ENCODE data around the gene DOC2A. TPM values are rescaled to one million over a fixed set of nuclear protein-coding genes. Genes with fewer than 3 reads are reported as not detected.
A peak's percentile ranks its signal among the peaks of the same experiment; 100 is the strongest.

The DOC2A gene
- total and polyA plus RNA-seq, 2 experiments from 2014 or later, result 9.8 to 10.0 TPM

DNA sequence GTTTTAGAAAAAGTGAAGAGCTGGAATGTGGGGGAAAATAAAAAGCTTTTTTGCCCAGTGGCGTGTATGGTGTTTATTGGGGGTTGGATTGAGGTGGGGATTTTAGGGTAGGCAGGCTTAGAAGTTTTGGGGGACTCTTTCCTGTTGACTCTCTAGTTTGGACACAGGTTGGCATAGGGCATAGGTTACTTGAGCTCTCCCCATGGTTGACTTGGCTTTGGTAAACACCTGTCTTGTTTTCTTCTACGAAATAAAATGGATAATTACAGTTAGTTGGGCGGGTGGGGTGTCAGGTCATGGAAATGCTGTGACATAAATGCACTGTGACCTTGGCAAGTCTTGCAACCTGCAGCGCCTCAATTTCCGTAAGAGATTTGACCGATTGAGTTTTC is 37.8 kb downstream of the DOC2A start:
- no peak for DNase-seq (ENCODE audit: low spot score)
- Mint-ChIP-seq H3K9me3 (peaks cover 21% of the 10 kb centered on the region), H3K4me3 (peak overlapping the region; percentile 53; the same call in 1 of the 3 replicates), H3K27me3 (ENCODE audit: insufficient read depth, low read depth, poor library complexity) (peaks cover 18% of the 10 kb centered on the region), H3K4me1 (peaks cover 29% of the 10 kb centered on the region), H3K36me3 (ENCODE audit: low read depth) (peaks cover 41% of the 10 kb centered on the region), H3K27ac (no peak overlapping the region)
- H3F3A ChIP-seq (replicated peaks; ENCODE audit: low read depth), result peaks cover 23% of the 10 kb centered on the region; the same call in 1 of the 2 replicates
- H3K4me3 ChIP-seq, result no peak overlapping the region
- peaks cover 16% of the 10 kb centered on the region for H3K27me3 ChIP-seq (ENCODE audit: insufficient read depth)
- no peak for ATAC-seq
- peaks cover 14% of the 10 kb centered on the region for H3K36me3 ChIP-seq (ENCODE audit: insufficient read depth)
- H3K27ac ChIP-seq (ENCODE audit: low read depth), result no peak overlapping the region
- H3K4me1 ChIP-seq (ENCODE audit: insufficient read depth), result peaks cover 27% of the 10 kb centered on the region
- no peak overlapping the region for H2AFZ ChIP-seq
- H3K4me2 ChIP-seq, result no peak overlapping the region
- peaks cover 37% of the 10 kb centered on the region for H3K79me2 ChIP-seq (replicated peaks; ENCODE audit: insufficient read depth)
- TF ChIP-seq STAT1 (IDR thresholded peaks at IDR 0.05; ENCODE audit: unreplicated experiment) (no peak), EZH2phosphoT487 (IDR thresholded peaks at IDR 0.05; ENCODE audit: unreplicated experiment) (no peak), POLR2AphosphoS5 (IDR thresholded peaks at IDR 0.05; ENCODE audit: low read depth) (no peak), JUNB (IDR thresholded peaks at IDR 0.05; ENCODE audit: unreplicated experiment) (no peak), CREB1 (CRISPR knock-in tag; IDR thresholded peaks at IDR 0.05; ENCODE audit: low read depth) (no peak), ZNF331 (CRISPR knock-in tag; IDR thresholded peaks at IDR 0.05; ENCODE audit: low read depth) (no peak), EZH2 (IDR thresholded peaks at IDR 0.05; ENCODE audit: low read depth, unreplicated experiment) (no peak), ZNF114 (CRISPR knock-in tag; IDR thresholded peaks at IDR 0.05) (no peak), NANOG (IDR thresholded peaks at IDR 0.05; ENCODE audit: borderline replicate concordance) (no peak)
- TF ChIP-seq, protein P1, sequence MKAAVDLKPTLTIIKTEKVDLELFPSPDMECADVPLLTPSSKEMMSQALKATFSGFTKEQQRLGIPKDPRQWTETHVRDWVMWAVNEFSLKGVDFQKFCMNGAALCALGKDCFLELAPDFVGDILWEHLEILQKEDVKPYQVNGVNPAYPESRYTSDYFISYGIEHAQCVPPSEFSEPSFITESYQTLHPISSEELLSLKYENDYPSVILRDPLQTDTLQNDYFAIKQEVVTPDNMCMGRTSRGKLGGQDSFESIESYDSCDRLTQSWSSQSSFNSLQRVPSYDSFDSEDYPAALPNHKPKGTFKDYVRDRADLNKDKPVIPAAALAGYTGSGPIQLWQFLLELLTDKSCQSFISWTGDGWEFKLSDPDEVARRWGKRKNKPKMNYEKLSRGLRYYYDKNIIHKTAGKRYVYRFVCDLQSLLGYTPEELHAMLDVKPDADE (IDR thresholded peaks at IDR 0.05), result no peak
- TF ChIP-seq, protein P2, sequence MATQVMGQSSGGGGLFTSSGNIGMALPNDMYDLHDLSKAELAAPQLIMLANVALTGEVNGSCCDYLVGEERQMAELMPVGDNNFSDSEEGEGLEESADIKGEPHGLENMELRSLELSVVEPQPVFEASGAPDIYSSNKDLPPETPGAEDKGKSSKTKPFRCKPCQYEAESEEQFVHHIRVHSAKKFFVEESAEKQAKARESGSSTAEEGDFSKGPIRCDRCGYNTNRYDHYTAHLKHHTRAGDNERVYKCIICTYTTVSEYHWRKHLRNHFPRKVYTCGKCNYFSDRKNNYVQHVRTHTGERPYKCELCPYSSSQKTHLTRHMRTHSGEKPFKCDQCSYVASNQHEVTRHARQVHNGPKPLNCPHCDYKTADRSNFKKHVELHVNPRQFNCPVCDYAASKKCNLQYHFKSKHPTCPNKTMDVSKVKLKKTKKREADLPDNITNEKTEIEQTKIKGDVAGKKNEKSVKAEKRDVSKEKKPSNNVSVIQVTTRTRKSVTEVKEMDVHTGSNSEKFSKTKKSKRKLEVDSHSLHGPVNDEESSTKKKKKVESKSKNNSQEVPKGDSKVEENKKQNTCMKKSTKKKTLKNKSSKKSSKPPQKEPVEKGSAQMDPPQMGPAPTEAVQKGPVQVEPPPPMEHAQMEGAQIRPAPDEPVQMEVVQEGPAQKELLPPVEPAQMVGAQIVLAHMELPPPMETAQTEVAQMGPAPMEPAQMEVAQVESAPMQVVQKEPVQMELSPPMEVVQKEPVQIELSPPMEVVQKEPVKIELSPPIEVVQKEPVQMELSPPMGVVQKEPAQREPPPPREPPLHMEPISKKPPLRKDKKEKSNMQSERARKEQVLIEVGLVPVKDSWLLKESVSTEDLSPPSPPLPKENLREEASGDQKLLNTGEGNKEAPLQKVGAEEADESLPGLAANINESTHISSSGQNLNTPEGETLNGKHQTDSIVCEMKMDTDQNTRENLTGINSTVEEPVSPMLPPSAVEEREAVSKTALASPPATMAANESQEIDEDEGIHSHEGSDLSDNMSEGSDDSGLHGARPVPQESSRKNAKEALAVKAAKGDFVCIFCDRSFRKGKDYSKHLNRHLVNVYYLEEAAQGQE (IDR thresholded peaks at IDR 0.05; ENCODE audit: unreplicated experiment), result no peak
- TF ChIP-seq, protein P3, sequence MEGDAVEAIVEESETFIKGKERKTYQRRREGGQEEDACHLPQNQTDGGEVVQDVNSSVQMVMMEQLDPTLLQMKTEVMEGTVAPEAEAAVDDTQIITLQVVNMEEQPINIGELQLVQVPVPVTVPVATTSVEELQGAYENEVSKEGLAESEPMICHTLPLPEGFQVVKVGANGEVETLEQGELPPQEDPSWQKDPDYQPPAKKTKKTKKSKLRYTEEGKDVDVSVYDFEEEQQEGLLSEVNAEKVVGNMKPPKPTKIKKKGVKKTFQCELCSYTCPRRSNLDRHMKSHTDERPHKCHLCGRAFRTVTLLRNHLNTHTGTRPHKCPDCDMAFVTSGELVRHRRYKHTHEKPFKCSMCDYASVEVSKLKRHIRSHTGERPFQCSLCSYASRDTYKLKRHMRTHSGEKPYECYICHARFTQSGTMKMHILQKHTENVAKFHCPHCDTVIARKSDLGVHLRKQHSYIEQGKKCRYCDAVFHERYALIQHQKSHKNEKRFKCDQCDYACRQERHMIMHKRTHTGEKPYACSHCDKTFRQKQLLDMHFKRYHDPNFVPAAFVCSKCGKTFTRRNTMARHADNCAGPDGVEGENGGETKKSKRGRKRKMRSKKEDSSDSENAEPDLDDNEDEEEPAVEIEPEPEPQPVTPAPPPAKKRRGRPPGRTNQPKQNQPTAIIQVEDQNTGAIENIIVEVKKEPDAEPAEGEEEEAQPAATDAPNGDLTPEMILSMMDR (conservative IDR thresholded peaks at IDR 0.05; ENCODE audit: low read depth in 2 of 2), result no peak
- TF ChIP-seq, protein P4, sequence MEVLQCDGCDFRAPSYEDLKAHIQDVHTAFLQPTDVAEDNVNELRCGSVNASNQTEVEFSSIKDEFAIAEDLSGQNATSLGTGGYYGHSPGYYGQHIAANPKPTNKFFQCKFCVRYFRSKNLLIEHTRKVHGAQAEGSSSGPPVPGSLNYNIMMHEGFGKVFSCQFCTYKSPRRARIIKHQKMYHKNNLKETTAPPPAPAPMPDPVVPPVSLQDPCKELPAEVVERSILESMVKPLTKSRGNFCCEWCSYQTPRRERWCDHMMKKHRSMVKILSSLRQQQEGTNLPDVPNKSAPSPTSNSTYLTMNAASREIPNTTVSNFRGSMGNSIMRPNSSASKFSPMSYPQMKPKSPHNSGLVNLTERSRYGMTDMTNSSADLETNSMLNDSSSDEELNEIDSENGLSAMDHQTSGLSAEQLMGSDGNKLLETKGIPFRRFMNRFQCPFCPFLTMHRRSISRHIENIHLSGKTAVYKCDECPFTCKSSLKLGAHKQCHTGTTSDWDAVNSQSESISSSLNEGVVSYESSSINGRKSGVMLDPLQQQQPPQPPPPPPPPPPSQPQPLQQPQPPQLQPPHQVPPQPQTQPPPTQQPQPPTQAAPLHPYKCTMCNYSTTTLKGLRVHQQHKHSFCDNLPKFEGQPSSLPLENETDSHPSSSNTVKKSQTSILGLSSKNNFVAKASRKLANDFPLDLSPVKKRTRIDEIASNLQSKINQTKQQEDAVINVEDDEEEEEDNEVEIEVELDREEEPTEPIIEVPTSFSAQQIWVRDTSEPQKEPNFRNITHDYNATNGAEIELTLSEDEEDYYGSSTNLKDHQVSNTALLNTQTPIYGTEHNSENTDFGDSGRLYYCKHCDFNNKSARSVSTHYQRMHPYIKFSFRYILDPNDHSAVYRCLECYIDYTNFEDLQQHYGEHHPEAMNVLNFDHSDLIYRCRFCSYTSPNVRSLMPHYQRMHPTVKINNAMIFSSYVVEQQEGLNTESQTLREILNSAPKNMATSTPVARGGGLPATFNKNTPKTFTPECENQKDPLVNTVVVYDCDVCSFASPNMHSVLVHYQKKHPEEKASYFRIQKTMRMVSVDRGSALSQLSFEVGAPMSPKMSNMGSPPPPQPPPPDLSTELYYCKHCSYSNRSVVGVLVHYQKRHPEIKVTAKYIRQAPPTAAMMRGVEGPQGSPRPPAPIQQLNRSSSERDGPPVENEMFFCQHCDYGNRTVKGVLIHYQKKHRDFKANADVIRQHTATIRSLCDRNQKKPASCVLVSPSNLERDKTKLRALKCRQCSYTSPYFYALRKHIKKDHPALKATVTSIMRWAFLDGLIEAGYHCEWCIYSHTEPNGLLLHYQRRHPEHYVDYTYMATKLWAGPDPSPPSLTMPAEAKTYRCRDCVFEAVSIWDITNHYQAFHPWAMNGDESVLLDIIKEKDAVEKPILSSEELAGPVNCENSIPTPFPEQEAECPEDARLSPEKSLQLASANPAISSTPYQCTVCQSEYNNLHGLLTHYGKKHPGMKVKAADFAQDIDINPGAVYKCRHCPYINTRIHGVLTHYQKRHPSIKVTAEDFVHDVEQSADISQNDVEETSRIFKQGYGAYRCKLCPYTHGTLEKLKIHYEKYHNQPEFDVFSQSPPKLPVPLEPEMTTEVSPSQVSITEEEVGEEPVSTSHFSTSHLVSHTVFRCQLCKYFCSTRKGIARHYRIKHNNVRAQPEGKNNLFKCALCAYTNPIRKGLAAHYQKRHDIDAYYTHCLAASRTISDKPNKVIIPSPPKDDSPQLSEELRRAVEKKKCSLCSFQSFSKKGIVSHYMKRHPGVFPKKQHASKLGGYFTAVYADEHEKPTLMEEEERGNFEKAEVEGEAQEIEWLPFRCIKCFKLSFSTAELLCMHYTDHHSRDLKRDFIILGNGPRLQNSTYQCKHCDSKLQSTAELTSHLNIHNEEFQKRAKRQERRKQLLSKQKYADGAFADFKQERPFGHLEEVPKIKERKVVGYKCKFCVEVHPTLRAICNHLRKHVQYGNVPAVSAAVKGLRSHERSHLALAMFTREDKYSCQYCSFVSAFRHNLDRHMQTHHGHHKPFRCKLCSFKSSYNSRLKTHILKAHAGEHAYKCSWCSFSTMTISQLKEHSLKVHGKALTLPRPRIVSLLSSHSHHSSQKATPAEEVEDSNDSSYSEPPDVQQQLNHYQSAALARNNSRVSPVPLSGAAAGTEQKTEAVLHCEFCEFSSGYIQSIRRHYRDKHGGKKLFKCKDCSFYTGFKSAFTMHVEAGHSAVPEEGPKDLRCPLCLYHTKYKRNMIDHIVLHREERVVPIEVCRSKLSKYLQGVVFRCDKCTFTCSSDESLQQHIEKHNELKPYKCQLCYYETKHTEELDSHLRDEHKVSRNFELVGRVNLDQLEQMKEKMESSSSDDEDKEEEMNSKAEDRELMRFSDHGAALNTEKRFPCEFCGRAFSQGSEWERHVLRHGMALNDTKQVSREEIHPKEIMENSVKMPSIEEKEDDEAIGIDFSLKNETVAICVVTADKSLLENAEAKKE (CRISPR knock-in tag; IDR thresholded peaks at IDR 0.05), result no peak
- H3K9me2 ChIP-seq (ENCODE audit: insufficient read depth), result peaks cover 4% of the 10 kb centered on the region; the same call in 1 of the 2 replicates
- H4K20me1 ChIP-seq (replicated peaks; ENCODE audit: insufficient read depth), result peaks cover 17% of the 10 kb centered on the region

Data from GM23338 (cell line).